Keratinocyte (primary cell): ENCODE measurements around the gene RPS16.

Experiments
- EZH2 ChIP-seq: IDR thresholded peaks from one replicate; pipeline ENCODE4 v1.6.1; 2012; ENCODE audit warnings: inconsistent platforms, mild to moderate bottlenecking, low read length, moderate library complexity
- TF ChIP-seq, protein P1 (sequence below), 3 experiments: IDR thresholded peaks in 1 of 3; conservative IDR thresholded peaks in 1 of 3; optimal IDR thresholded peaks in 1 of 3; 2 replicates in 2 of 3; 3 replicates in 1 of 3; pipeline versions ENCODE3 to v1.5.1; 2011; ENCODE audit warnings: low read length in 3 of 3, mild to moderate bottlenecking in 3 of 3, moderate library complexity in 2 of 3, control low read depth in 1 of 3, inconsistent platforms in 1 of 3; ENCODE audit not compliant: insufficient read depth in 2 of 3; ENCODE audit errors: extremely low read depth in 1 of 3

DNA sequence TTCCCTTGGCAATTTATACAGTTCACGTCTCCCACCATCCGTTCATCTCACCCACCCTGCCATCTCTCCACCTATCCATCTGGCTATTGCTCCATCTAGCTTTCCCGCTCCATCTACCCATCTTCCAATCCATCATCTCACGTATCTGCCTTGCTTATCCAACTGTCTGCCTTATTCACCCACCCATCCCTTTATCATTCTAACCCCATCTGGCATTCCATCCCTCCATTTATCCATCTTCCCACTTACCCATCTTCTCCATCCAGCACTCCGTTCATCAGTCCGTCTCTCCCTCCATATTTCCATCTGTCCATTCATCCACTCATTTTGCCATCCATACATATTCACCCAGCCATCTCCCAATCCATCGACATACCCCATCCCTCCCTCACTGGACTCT lies 10.0 kb downstream of the RPS16 start:
- TF ChIP-seq, protein P1, sequence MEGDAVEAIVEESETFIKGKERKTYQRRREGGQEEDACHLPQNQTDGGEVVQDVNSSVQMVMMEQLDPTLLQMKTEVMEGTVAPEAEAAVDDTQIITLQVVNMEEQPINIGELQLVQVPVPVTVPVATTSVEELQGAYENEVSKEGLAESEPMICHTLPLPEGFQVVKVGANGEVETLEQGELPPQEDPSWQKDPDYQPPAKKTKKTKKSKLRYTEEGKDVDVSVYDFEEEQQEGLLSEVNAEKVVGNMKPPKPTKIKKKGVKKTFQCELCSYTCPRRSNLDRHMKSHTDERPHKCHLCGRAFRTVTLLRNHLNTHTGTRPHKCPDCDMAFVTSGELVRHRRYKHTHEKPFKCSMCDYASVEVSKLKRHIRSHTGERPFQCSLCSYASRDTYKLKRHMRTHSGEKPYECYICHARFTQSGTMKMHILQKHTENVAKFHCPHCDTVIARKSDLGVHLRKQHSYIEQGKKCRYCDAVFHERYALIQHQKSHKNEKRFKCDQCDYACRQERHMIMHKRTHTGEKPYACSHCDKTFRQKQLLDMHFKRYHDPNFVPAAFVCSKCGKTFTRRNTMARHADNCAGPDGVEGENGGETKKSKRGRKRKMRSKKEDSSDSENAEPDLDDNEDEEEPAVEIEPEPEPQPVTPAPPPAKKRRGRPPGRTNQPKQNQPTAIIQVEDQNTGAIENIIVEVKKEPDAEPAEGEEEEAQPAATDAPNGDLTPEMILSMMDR (optimal IDR thresholded peaks at IDR 0.05 in 1 of 3, IDR thresholded peaks at IDR 0.05 in 1 of 3, conservative IDR thresholded peaks at IDR 0.05 in 1 of 3; ENCODE audit: extremely low read depth in 1 of 3, insufficient read depth in 2 of 3, low read length in 3 of 3), result no peak
- TF ChIP-seq EZH2, result no peak
